ENCODE measurements around the gene EXOSC9. TPM values are rescaled to one million over a fixed set of nuclear protein-coding genes. Genes with fewer than 3 reads are reported as not detected.

The EXOSC9 gene
- total RNA-seq, 1 experiment from 2014 or later, result 79.0 TPM

- TF ChIP-seq EZH2 (IDR thresholded peaks at IDR 0.05; ENCODE audit: borderline replicate concordance, low read depth, low read length, poor library complexity, severe bottlenecking), result no peak
- TF ChIP-seq, protein P1, sequence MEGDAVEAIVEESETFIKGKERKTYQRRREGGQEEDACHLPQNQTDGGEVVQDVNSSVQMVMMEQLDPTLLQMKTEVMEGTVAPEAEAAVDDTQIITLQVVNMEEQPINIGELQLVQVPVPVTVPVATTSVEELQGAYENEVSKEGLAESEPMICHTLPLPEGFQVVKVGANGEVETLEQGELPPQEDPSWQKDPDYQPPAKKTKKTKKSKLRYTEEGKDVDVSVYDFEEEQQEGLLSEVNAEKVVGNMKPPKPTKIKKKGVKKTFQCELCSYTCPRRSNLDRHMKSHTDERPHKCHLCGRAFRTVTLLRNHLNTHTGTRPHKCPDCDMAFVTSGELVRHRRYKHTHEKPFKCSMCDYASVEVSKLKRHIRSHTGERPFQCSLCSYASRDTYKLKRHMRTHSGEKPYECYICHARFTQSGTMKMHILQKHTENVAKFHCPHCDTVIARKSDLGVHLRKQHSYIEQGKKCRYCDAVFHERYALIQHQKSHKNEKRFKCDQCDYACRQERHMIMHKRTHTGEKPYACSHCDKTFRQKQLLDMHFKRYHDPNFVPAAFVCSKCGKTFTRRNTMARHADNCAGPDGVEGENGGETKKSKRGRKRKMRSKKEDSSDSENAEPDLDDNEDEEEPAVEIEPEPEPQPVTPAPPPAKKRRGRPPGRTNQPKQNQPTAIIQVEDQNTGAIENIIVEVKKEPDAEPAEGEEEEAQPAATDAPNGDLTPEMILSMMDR (conservative IDR thresholded peaks at IDR 0.05; ENCODE audit: low read depth, low read length), result no peak
- Histone ChIP-seq H3K36me3 (ENCODE audit: insufficient read depth, low read length, poor library complexity, severe bottlenecking) (no peaks in the 10 kb centered on the region), H3K27ac (ENCODE audit: low read depth, low read length, poor library complexity, severe bottlenecking) (no peak overlapping the region), H3K9me3 (ENCODE audit: low read depth, low read length, poor library complexity, severe bottlenecking) (no peaks in the 10 kb centered on the region), H3K4me3 (ENCODE audit: low read depth, low read length, poor library complexity, severe bottlenecking) (no peak overlapping the region), H3K27me3 (replicated peaks; ENCODE audit: insufficient read depth, low read depth, low read length, poor library complexity) (no peaks in the 10 kb centered on the region), H3K4me1 (ENCODE audit: insufficient read depth, low read length, poor library complexity, severe bottlenecking) (peaks cover 25% of the 10 kb centered on the region)
- ChIA-PET POLR2A (ENCODE audit: low non-redundant PET) (no interaction called here), CTCF (no interaction called here)
- intact Hi-C loops (cut with micrococcal nuclease; ENCODE audit: unreplicated experiment), result no loop called here
- BruUV-seq (replicated peaks), result no TSS peak
- no peak for DNase-seq (ENCODE audit: low spot score)
Observed at GRCh38 chr4:121777625-121778024, 23.5 kb upstream of the EXOSC9 start.

DNA sequence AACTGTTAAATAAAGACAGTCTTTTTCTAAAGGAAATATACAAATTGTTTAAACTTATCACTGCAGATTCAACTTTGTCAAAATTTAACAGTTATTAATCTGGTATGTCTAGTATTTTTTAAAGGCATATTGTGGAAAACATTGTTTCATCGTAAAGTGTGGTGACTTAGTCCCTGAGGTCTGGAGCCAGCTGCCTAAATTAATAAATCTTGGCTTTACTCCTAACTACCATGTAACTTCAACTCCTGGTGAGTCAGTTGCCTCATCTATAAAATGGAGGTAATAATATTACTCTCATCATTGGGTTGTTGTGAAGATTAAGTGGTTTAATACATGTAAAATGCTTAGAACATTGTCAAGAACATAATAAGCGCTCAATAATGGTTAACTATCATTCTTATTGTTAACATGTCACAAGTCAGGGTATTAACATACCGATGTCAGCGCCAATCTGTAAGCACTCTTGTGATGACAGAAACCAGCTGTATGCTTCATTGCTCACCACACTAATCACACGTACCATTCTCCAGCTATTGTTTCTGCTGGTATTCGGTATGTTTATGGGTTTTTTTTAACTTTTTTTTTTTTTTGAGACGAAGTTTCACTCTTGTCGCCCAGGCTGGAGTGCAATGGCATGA, 22.0 kb upstream of the EXOSC9 start:
- H3K4me3 ChIP-seq (ENCODE audit: low read depth, low read length, poor library complexity, severe bottlenecking), result no peak overlapping the region
- H3K4me1 ChIP-seq (ENCODE audit: insufficient read depth, low read length, poor library complexity, severe bottlenecking), result peaks cover 25% of the 10 kb centered on the region
- intact Hi-C loops (cut with micrococcal nuclease; ENCODE audit: unreplicated experiment), result no loop called here
- no peaks in the 10 kb centered on the region for H3K9me3 ChIP-seq (ENCODE audit: low read depth, low read length, poor library complexity, severe bottlenecking)
- TF ChIP-seq EZH2 (IDR thresholded peaks at IDR 0.05; ENCODE audit: borderline replicate concordance, low read depth, low read length, poor library complexity, severe bottlenecking), result no peak
- TF ChIP-seq, protein P1 (conservative IDR thresholded peaks at IDR 0.05; ENCODE audit: low read depth, low read length), result no peak
- BruUV-seq (replicated peaks), result no TSS peak
- no peak overlapping the region for H3K27ac ChIP-seq (ENCODE audit: low read depth, low read length, poor library complexity, severe bottlenecking)
- CTCF ChIA-PET, result no interaction called here
- POLR2A ChIA-PET (ENCODE audit: low non-redundant PET), result no interaction called here
- H3K36me3 ChIP-seq (ENCODE audit: insufficient read depth, low read length, poor library complexity, severe bottlenecking), result no peaks in the 10 kb centered on the region
- no peaks in the 10 kb centered on the region for H3K27me3 ChIP-seq (replicated peaks; ENCODE audit: insufficient read depth, low read depth, low read length, poor library complexity)
- peak; percentile 87 for DNase-seq (ENCODE audit: low spot score)

GRCh38 chr4:121783210-121783609, 17.9 kb upstream of the EXOSC9 start:
- no TSS peak for BruUV-seq (replicated peaks)
- peaks cover 19% of the 10 kb centered on the region for H3K4me1 ChIP-seq (ENCODE audit: insufficient read depth, low read length, poor library complexity, severe bottlenecking)
- H3K27ac ChIP-seq (ENCODE audit: low read depth, low read length, poor library complexity, severe bottlenecking), result no peak overlapping the region
- intact Hi-C loops (cut with micrococcal nuclease; ENCODE audit: unreplicated experiment), result no loop called here
- no peak for DNase-seq (ENCODE audit: low spot score)
- H3K27me3 ChIP-seq (replicated peaks; ENCODE audit: insufficient read depth, low read depth, low read length, poor library complexity), result no peaks in the 10 kb centered on the region
- ChIA-PET CTCF (no interaction called here), POLR2A (ENCODE audit: low non-redundant PET) (no interaction called here)
- no peak overlapping the region for H3K4me3 ChIP-seq (ENCODE audit: low read depth, low read length, poor library complexity, severe bottlenecking)
- no peaks in the 10 kb centered on the region for H3K9me3 ChIP-seq (ENCODE audit: low read depth, low read length, poor library complexity, severe bottlenecking)
- TF ChIP-seq, protein P1 (conservative IDR thresholded peaks at IDR 0.05; ENCODE audit: low read depth, low read length), result no peak
- TF ChIP-seq EZH2 (IDR thresholded peaks at IDR 0.05; ENCODE audit: borderline replicate concordance, low read depth, low read length, poor library complexity, severe bottlenecking), result no peak
- H3K36me3 ChIP-seq (ENCODE audit: insufficient read depth, low read length, poor library complexity, severe bottlenecking), result no peaks in the 10 kb centered on the region
